Spleen (tissue), 11 donors: ENCODE data around the gene GALNT11. TPM values are rescaled to one million over a fixed set of nuclear protein-coding genes. Genes with fewer than 3 reads are reported as not detected.

Source experiments
- polyA plus RNA-seq, 3 donors: library from polyadenylated mRNA; stranded (reverse); fragments of 200-250 nt; gene quantifications; one replicate each; pipeline ENCODE4 v1.2.1, GENCODE V29; 2013
- small RNA-seq, 4 donors: library from RNA; depleted of rRNA; stranded (forward); fragments of <200 nt; gene quantifications; one replicate each; pipeline ENCODE3, GENCODE V24; 2016
- total RNA-seq, 7 donors: library from RNA; depleted of rRNA in 3 of 7; stranded (reverse); fragments of >200 nt in 3 of 7; fragmentation: NEBNext Ultra II Directional in 4 of 7; extraction: Animal tissue kit (Norgen Biotek cat#: 25700) in 4 of 7; gene quantifications; one replicate each; pipeline versions ENCODE4 v1.1.0 to v1.2.1, GENCODE V29; 2016 to 2021
- donor health status: healthy with polysubstance abuse.
- donor health status: DM: no; HTN: no; CAD: no; lungs with moderate emphysema.
- donor health status: DM: no; HTN: no; CAD: no.
- donor health status: Bipolar disorder and iron deficiency.
- donor health status: healthy.
- donor health status: DM: no; HTN: no; CAD: no.
- donor health status: DM: yes; HTN: yes; CAD: no.

The GALNT11 gene
- total and polyA plus RNA-seq, 10 donors: 9.7 to 46.0 (median 29.0) TPM

Small RNAs within 50 kb of the gene (small RNA-seq; reads per million reads assigned to genes)
- 0 reads per million in 4 donors for gene RF00017

Other genes with a start within 250 kb of the GALNT11 start
- 10 to 100 TPM; 25.6 to 50.9 (median 41.3) TPM for gene PRKAG2, start 148.6 kb upstream of the GALNT11 start, total RNA-seq
- 10 to 100 TPM; 15.8 to 31.4 (median 18.3) TPM for gene PRKAG2, start 148.6 kb upstream of the GALNT11 start, polyA plus RNA-seq
- not detected for gene GALNTL5, start 69.2 kb upstream of the GALNT11 start, total RNA-seq
- gene GALNTL5, start 69.2 kb upstream of the GALNT11 start, polyA plus RNA-seq: not detected